GM21737 (cell line): ENCODE results near the gene FRMD4A.
"Not testable (repeated sequence)": the region's sequence is repeated elsewhere in the genome, so short reads cannot be mapped to it uniquely, and the experiment has no call there.

Source experiments
- ATAC-seq: cut with Tn5 transposase; IDR thresholded peaks from one replicate; pipeline ENCODE4 v1.9.1; 2021; ENCODE audit warnings: mild to moderate bottlenecking, moderate library complexity; ENCODE audit not compliant: unreplicated experiment

FRMD4A gene

DNA sequence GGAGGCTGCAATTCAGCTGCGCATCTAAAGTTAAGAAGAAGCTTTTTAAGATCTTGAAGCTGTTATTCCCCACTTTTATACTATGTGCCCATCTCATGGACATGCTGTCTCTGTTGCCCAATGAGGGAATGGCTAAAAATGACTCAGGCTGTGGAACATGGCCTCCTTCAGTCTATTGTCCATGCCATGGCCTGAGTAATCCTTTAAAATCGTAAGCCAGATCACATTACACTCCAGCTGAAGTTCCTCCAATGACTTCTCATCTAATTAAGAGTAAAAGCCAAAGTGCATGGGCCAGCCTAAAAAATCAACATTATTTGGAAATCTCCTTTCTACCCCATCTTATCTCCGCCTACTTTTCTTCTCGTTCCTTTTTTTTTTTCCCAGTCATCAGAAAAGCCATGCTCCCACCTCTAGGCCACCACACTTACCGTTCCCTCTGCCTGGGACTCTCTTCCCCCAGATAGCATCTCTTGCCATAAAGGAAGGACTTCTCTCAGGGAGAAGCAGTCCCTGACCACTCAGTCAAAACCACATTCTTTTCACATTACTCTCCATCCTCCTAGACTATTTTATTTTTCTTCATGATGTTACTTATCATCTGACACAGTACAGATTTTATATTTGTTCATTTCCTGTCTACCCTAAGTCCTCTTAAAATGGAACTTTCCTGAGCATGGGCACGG lies 406.5 kb downstream of the FRMD4A start:
- ATAC-seq, result no peak

GRCh38 chr10:13922586-13922985 lies 408.1 kb downstream of the FRMD4A start:
- ATAC-seq, result no peak

GRCh38 chr10:13921941-13922340 lies 408.8 kb downstream of the FRMD4A start:
- no peak for ATAC-seq

DNA sequence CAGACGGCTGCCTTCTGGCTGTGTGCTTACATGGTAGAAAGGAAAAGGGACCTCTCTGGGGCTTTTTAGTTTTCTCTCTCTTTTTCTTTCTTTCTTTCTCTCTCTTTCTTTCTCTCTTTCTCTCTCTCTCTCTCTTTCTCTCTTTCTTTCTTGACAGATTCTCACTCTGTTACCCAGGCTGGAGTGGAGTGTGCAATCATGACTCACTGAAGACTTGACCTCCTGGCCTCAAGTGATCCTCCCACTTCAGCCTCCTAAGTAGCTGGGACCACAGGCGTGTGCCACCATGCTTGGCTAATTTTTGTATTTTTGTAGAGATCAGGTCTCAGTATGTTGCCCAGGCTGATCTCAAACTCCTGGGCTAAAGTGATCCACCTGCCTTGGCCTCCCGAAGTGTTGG lies 409.6 kb downstream of the FRMD4A start:
- not testable (repeated sequence) for ATAC-seq

DNA sequence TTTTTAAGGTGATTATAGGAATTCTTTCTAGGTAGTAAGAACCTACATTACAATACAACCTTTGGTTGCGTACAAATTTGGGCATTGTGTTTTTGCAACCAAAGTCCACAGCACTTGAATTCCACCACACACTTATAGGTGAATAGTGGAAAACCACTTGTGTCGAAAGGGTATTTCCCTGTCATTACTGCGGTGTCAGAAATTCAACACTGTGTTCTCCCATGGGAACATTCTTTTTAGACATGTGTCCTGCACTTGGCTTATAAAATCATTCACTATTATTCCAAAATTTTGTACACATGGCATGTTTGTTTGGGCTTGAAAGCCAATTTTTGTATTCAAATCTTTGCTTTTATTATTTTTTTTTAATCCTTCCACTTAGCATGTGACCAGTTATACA lies 410.3 kb downstream of the FRMD4A start:
- no peak for ATAC-seq

DNA sequence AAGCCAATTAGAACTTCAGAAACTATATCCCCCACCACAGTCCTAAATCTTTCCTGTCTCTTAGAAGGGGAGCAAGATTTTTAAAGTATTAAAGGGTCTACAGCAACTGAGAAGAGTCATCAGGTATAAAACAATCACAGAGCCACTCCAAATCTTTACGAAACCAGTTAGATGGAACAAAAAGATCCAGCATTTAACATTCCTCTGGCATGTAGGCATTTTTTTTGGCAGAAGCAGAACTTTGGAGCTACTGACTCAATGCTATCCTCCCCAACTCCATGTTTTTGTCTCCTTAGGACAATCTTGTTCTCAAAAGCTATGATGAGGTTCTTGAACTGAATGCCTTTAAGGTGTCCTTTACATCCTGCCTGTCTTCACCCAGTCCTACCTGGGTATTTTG lies 410.7 kb downstream of the FRMD4A start:
- ATAC-seq, result no peak

DNA sequence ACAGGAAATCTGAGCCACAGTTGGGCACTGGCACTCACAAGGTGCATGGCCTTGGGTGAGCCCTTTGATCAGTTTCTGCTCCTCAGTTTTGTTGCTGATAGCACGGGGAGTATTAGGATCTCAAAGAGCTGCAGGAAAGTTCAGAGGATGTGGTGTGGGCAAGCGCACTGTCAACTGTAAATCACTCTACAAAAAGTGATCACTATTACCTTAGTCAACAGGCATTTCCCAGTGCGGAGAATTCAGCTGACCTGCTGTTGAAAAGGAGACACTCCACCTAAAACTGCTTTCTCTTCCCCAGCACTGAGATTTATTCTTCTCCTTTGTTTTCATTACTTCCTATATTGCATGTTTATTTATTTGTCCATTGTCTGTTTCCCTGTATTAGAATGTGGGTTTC lies 412.9 kb downstream of the FRMD4A start:
- no peak for ATAC-seq

DNA sequence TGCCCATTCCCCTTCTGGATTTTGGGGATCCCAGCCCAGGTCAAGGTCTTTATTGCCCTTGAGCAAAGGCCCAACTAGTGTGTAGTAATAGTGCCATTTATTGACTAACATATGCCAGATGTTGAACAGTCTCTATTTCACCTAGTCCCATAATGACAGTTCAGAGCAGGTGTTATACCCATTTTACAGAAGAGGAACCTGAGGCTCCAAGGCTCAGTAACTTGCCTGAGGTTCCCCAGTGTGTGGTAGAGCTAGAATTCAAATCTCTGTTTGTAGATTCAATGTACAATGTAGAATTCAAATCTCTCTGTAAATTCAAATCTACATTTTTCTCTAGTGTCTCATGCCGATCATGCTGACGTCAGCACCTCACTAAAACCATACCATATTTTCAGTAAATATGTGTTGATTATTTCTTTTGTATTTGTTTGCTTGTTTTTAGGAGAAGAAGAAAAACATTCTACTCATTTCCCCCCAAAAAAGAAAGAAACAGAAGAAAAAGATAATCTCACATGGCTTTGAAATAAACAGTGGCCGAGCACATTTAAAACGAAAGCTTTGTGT lies 414.3 kb downstream of the FRMD4A start:
- ATAC-seq, result no peak

DNA sequence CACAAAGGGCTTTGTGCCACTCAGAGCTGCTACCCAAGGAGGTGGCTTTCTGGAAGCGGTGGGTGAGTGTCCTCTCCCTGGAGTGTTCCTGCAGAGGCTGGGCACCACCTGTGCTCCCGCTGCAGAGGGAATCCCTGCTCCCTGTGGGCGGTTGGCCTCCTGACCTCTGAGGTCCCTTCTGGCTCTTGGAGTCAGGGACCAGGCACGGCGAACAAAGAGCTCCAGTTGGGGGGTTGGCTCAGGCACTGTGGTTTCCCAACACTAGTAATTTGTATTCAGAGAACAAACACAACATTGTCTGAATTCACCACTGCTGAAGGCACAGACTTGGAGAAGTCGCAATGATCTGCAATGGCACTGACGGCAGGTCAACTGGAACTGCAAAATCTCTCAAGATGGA lies 415.0 kb downstream of the FRMD4A start:
- ATAC-seq, result no peak

DNA sequence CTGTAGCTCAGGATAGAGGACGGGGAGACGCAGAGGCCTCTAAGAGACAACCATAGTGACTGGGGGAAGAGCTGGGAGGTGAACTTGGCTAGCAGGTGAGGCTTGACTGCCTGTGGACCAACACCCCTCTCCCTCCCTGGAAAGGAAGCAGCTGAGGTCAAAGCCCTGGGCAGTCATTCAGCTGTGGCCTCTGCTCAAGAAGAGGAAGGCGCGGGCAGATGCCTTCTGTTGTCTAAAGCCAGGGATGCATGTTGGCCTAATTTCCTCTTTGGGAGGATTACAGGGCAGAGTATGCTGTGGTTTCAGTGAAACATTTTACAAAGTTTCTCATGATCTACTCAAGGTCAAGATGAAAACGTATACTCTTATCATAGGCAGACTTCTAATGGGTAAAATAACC lies 416.8 kb downstream of the FRMD4A start:
- ATAC-seq, result no peak

DNA sequence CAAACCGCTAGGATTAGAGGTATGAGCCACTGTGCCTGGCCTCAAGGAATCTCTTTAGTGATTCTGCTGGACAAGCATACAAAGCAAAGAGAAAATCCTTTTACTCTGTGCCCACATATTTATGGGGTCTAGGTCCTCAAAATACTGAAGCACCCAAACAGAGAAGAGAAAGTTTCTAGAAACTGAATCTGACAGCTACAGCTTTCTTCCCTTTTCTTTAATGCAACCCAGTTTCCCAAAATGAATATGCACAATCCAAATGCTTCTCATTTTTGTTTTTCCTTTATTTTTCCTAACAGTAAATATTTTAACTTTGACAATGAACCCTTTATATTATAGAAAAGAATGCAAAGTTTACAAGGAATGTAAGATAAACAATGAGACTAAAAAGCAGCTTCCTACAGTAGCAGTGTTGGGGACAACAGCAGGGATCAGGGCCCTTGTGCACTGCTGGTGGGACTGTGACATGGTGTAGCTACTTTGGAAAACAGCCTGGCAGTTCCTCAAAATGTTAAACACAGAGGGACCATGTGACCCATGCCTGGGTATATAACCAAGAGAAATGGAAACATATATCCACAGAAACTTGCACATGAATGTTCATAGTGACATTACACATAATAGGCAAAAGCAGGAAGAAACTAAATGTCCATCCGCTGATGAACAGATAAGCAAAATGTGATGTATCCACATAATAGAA lies 418.8 kb downstream of the FRMD4A start:
- no peak for ATAC-seq

- ATAC-seq, result no peak
These were observed 421.0 kb downstream of the FRMD4A start for GRCh38 chr10:13909516-13910258.

GRCh38 chr10:13908475-13908874 lies 422.2 kb downstream of the FRMD4A start:
- no peak for ATAC-seq

DNA sequence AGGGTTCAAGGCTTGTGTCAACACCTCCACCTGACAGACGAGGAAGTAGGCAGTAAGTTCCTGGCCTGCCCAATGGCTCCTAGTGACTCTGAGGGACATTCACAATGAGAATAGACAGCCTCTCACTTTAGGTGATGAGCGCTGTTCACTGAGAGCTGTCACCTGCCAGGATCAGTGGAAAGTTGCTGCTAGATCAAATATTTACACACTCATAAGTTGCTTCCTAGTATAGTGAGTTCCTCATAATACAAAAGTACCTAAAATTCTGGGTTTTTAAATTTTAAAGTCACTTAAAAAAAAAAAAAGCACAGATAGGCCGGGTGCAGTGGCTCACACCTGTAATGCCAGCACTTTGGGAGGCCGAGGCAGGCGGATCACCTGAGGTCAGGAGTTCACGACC lies 423.2 kb downstream of the FRMD4A start:
- no peak for ATAC-seq

GRCh38 chr10:13905281-13905680 lies 425.4 kb downstream of the FRMD4A start:
- no peak for ATAC-seq

GRCh38 chr10:13904064-13904463 lies 426.7 kb downstream of the FRMD4A start:
- no peak for ATAC-seq

DNA sequence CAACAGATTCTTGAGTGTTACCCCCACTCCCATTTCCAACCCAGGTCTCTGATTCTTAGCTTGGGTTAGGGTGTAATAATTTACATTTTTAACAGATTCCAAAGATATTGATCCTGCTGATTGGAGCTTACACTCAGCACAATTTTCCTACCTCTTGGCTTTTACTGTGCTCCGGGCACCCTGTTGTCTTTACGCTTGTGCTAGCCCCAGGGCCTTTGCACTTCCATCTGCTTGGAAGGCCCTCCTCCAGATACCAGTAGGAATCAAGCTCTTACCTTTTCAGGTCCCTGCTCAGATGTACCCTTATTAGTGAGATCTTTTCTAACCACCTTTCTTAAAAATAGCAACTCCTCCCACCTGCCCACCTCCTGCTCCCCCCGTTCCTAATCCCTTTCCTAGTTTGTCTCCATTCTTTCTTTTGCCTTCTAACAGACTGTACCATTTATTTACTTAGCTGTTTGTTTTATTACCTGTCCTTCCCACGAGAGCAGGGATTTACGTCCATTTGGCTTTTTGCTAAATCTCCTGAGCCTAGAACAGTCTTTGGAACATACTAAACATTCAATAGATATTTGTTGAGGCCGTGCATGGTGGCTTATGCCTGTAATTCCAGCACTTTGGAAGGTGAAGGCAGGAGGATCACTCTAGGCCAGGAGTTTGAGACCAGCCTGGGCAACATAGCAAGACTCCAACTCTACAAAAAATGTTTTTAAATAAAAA lies 427.7 kb downstream of the FRMD4A start:
- no peak for ATAC-seq

DNA sequence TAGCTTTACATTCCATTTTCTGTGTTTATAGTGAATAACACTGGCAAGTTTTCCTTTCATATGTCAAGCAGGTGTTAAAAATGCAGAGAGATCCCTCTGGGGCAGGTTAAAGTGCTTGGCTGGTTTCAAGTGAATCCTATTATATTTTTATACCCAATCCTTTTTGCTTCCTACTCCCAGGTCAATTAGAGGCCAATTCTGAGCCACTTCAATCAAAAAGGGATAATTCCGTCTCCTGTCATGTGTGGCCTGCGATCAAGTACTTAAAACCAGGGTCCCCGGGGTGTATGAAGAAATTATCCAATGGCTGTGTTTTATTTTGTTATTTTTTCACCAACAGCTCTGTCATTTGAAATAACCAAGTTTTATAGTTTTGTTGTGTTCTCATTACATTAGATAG lies 430.8 kb downstream of the FRMD4A start:
- ATAC-seq, result no peak

- ATAC-seq, result not testable (repeated sequence)
These were observed 434.6 kb downstream of the FRMD4A start for GRCh38 chr10:13896146-13896545.

- no peak for ATAC-seq
These were observed 436.2 kb downstream of the FRMD4A start for GRCh38 chr10:13894412-13895093.
